OCI-LY1 (cell line): ENCODE measurements around the gene CDC6.

Source experiments
- H2AFZ ChIP-seq: fragments of 200-600 bp; sonication (generic), shearing (Covaris generic); 2 replicates; pipeline ENCODE4 v1.6.0; 2014; ENCODE audit warnings: antibody characterized with exemption, mild to moderate bottlenecking, low read length
- H3F3A ChIP-seq: fragments of 200-600 bp; sonication (generic), shearing (Covaris generic); 2 replicates; pipeline ENCODE4 v1.6.0; 2014; ENCODE audit warnings: mild to moderate bottlenecking, antibody characterized with exemption, low read length, moderate library complexity; ENCODE audit not compliant: insufficient read depth
- H3K27ac ChIP-seq: fragments of 200-600 bp; sonication (generic); 2 replicates; pipeline ENCODE4 v1.5.1; 2014; ENCODE audit warnings: low read length, mixed run types, mild to moderate bottlenecking, low read depth; ENCODE audit not compliant: poor library complexity, severe bottlenecking
- H3K27me3 ChIP-seq: fragments of 200-600 bp; sonication (generic); 2 replicates; pipeline ENCODE4 v1.6.0; 2014; ENCODE audit warnings: antibody characterized with exemption, mild to moderate bottlenecking, low read length, moderate library complexity; ENCODE audit not compliant: insufficient read depth
- H3K36me3 ChIP-seq: fragments of 200-600 bp; sonication (generic); 2 replicates; pipeline ENCODE4 v1.6.1; 2014; ENCODE audit warnings: mild to moderate bottlenecking, antibody characterized with exemption, low read length, moderate library complexity, mixed read lengths; ENCODE audit not compliant: insufficient read depth
- H3K4me1 ChIP-seq: fragments of 200-600 bp; sonication (generic); 2 replicates; pipeline ENCODE4 v1.5.1; 2014; ENCODE audit warnings: mild to moderate bottlenecking, low read length, moderate library complexity; ENCODE audit not compliant: insufficient read depth, severe bottlenecking
- H3K4me2 ChIP-seq: fragments of 200-600 bp; sonication (generic), shearing (Covaris generic); 2 replicates; pipeline ENCODE4 v1.6.1; 2014; ENCODE audit warnings: low read length
- H3K4me3 ChIP-seq: fragments of 200-600 bp; sonication (generic); 2 replicates; pipeline ENCODE4 v1.5.1; 2014; ENCODE audit warnings: low read length, low read depth, mild to moderate bottlenecking, mixed read lengths; ENCODE audit not compliant: poor library complexity, severe bottlenecking
- H3K79me2 ChIP-seq: fragments of 200-600 bp; shearing (Covaris generic); 2 replicates; pipeline ENCODE4 v1.6.1; 2016; ENCODE audit warnings: mixed run types, low read length, mixed read lengths; ENCODE audit not compliant: insufficient read depth
- H3K9ac ChIP-seq: fragments of 200-600 bp; sonication (generic), shearing (Covaris generic); 2 replicates; pipeline ENCODE4 v1.6.1; 2014; ENCODE audit warnings: mild to moderate bottlenecking, low read length, mixed read lengths
- H3K9me2 ChIP-seq: fragments of 200-600 bp; sonication (generic), shearing (Covaris generic); 2 replicates; pipeline ENCODE4 v1.6.1; 2014; ENCODE audit warnings: low read depth, mild to moderate bottlenecking, low read length, mixed read lengths
- H3K9me3 ChIP-seq: fragments of 200-600 bp; shearing (Covaris generic); 2 replicates; pipeline ENCODE4 v1.6.1; 2014; ENCODE audit warnings: low read length, mixed read lengths
- H4K20me1 ChIP-seq: fragments of 200-600 bp; sonication (generic), shearing (Covaris generic); 2 replicates; pipeline ENCODE4 v1.6.0; 2016; ENCODE audit warnings: mild to moderate bottlenecking, low read length; ENCODE audit not compliant: insufficient read depth
- EZH2 ChIP-seq: fragments of 200-600 bp; sonication (generic), shearing (Covaris generic); IDR thresholded peaks from 2 replicates; pipeline ENCODE4 v1.8.0; 2017; ENCODE audit warnings: borderline replicate concordance, mixed run types, mild to moderate bottlenecking, antibody characterized with exemption, low read length, moderate library complexity, mixed read lengths
- TF ChIP-seq, protein P1 (sequence below): fragments of 200-600 bp; sonication (generic), shearing (Covaris generic); IDR thresholded peaks from 2 replicates; pipeline ENCODE4 v1.5.1; 2017; ENCODE audit warnings: mild to moderate bottlenecking, antibody characterized with exemption, low read length, moderate library complexity, mixed read lengths

The CDC6 gene

DNA sequence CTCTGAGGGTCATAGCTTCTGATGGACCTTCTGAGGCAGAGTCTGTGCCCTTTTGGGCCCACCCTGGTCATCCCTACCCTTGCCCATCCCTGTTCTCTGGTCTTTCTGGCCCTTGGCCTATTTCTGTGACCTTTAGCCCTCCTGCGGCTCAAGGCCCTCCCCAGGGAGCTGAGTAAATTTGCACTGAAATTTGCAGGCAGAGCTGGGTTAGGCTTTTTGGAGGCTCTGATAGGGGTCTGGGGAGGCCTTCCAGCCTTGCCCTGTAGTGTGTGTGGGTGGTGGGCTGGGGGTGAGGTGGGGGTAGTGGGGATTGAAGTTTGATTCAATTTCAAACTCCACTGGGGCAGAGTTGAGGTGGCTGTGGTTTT, 39.1 kb downstream of the CDC6 start:
- peaks cover 14% of the 10 kb centered on the region for H3K27me3 ChIP-seq
- no peaks in the 10 kb centered on the region for H3F3A ChIP-seq
- no peaks in the 10 kb centered on the region for H3K9me3 ChIP-seq
- no peak overlapping the region for H3K4me3 ChIP-seq
- H3K79me2 ChIP-seq = no peaks in the 10 kb centered on the region
- H3K4me1 ChIP-seq = peaks cover 16% of the 10 kb centered on the region
- H3K36me3 ChIP-seq = no peaks in the 10 kb centered on the region; the same call in 1 of the 2 replicates
- H3K27ac ChIP-seq = no peak overlapping the region
- H3K4me2 ChIP-seq = no peak overlapping the region
- H4K20me1 ChIP-seq = no peaks in the 10 kb centered on the region
- no peaks in the 10 kb centered on the region for H3K9me2 ChIP-seq
- H3K9ac ChIP-seq = no peak overlapping the region
- TF ChIP-seq EZH2 = no peak
- TF ChIP-seq, protein P1, sequence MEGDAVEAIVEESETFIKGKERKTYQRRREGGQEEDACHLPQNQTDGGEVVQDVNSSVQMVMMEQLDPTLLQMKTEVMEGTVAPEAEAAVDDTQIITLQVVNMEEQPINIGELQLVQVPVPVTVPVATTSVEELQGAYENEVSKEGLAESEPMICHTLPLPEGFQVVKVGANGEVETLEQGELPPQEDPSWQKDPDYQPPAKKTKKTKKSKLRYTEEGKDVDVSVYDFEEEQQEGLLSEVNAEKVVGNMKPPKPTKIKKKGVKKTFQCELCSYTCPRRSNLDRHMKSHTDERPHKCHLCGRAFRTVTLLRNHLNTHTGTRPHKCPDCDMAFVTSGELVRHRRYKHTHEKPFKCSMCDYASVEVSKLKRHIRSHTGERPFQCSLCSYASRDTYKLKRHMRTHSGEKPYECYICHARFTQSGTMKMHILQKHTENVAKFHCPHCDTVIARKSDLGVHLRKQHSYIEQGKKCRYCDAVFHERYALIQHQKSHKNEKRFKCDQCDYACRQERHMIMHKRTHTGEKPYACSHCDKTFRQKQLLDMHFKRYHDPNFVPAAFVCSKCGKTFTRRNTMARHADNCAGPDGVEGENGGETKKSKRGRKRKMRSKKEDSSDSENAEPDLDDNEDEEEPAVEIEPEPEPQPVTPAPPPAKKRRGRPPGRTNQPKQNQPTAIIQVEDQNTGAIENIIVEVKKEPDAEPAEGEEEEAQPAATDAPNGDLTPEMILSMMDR = no peak
- H2AFZ ChIP-seq = no peak overlapping the region

GRCh38 chr17:40327244-40327729, 39.6 kb downstream of the CDC6 start:
- Histone ChIP-seq H2AFZ (no peak overlapping the region), H3K27ac (no peak overlapping the region), H3F3A (no peaks in the 10 kb centered on the region), H3K27me3 (peaks cover 14% of the 10 kb centered on the region), H3K9ac (no peak overlapping the region), H3K36me3 (no peaks in the 10 kb centered on the region; the same call in 1 of the 2 replicates), H3K9me2 (no peaks in the 10 kb centered on the region), H3K4me1 (peaks cover 11% of the 10 kb centered on the region), H4K20me1 (no peaks in the 10 kb centered on the region), H3K9me3 (no peaks in the 10 kb centered on the region), H3K4me2 (no peak overlapping the region), H3K79me2 (no peaks in the 10 kb centered on the region), H3K4me3 (no peak overlapping the region)
- TF ChIP-seq EZH2 = no peak
- TF ChIP-seq, protein P1 = no peak

DNA sequence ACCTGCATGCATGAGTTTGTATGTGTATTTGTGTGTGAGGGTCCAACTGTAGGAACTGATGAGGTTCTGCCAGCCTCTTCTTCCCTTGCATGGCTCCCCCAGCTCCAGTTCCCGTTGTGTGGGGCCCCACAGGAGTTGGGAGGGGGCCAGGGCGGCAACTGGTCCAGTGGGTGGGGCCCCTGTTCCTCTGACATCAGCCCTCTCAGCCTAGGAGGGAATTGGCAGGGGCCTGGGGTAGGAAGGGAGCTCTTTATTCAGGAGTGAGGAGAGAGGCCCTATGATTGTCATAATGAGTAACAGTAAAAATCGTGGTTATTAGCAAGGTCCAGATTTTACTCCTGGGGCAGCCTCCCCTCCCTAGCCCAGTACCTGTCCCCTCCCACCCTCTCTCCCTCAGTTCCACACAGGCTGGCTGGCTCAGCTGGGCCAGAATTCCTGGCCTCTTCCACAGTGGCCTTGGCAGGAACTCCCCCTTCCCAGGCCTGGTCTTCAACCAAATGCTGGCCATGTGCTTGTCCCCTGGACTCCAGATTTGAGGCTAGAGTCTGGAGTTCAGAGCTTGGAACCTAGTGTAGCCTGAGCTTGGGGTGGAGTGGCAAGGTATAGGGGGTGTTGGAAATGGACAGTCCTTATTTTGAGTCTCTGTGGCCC, 40.2 kb downstream of the CDC6 start:
- Histone ChIP-seq H3K36me3 (no peaks in the 10 kb centered on the region; the same call in 1 of the 2 replicates), H3K9me3 (no peaks in the 10 kb centered on the region), H3F3A (no peaks in the 10 kb centered on the region), H3K4me2 (no peak overlapping the region), H3K27ac (no peak overlapping the region), H3K27me3 (peaks cover 14% of the 10 kb centered on the region), H3K4me3 (no peak overlapping the region), H3K9ac (no peak overlapping the region), H3K4me1 (peaks cover 6% of the 10 kb centered on the region), H3K9me2 (no peaks in the 10 kb centered on the region), H4K20me1 (no peaks in the 10 kb centered on the region), H3K79me2 (no peaks in the 10 kb centered on the region), H2AFZ (no peak overlapping the region)
- no peak for TF ChIP-seq EZH2
- TF ChIP-seq, protein P1 = no peak
